ENCODE data around the gene GEMIN4.

The GEMIN4 gene

GRCh38 chr17:697682-698081 lies 54.4 kb downstream of the GEMIN4 start:
- FAIRE-seq: no peak

- no peak for FAIRE-seq
Observed at GRCh38 chr17:696369-696768, 55.7 kb downstream of the GEMIN4 start.

All from G401.6 (cell line).